Fibroblast of skin of abdomen (primary cell): ENCODE measurements around the gene KAT6B.

Source experiments
- DNase-seq: peaks from one replicate; pipeline ENCODE4 v3.0.0-alpha.2; 2013

The KAT6B gene

DNA sequence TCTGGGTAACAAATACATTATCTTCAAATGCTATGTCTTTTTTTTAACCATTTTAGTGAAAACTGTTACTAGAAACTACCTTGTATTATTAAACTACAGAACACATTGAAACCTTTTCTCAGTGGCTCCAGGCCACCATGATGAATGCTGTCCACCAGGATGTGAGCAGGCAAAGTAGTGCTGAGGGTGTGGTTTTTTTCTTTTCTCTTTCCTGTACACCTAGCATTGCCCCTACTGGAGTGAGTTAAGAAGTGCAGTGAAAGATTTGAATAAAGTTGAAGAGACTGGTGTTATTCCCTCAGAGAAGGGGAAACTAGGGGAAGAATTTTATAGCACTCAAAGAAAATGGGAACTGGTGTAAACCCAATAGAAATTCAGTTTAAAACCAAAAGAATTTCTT lies 165.0 kb downstream of the KAT6B start:
- DNase-seq: no peak

GRCh38 chr10:74992068-74992467 lies 165.7 kb downstream of the KAT6B start:
- DNase-seq: no peak

GRCh38 chr10:74993649-74994048 lies 167.2 kb downstream of the KAT6B start:
- DNase-seq: no peak

DNA sequence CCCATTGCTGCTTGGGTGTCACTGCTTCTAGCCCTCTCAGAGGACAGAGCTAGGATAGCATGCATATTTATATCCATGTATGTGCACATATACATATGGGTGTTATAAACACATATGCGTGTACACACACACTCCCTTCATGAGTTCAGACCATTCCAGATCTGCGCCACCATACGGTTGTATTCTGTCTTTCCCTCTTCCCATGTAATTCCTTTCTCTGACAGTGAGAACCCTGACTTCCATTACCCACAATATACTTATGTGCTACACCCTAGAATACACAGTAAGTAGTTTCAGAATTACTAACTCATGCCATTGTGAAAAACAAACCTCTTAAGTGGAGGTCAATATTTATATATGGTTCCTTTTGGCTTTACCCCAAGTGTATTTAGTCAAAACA lies 168.5 kb downstream of the KAT6B start:
- DNase-seq: no peak

- no peak for DNase-seq
Measured at GRCh38 chr10:74995806-74996205, 169.4 kb downstream of the KAT6B start.

GRCh38 chr10:74997163-74997562 lies 170.8 kb downstream of the KAT6B start:
- DNase-seq: no peak

- no peak for DNase-seq
Measured at GRCh38 chr10:75000748-75001321, 174.4 kb downstream of the KAT6B start.

DNA sequence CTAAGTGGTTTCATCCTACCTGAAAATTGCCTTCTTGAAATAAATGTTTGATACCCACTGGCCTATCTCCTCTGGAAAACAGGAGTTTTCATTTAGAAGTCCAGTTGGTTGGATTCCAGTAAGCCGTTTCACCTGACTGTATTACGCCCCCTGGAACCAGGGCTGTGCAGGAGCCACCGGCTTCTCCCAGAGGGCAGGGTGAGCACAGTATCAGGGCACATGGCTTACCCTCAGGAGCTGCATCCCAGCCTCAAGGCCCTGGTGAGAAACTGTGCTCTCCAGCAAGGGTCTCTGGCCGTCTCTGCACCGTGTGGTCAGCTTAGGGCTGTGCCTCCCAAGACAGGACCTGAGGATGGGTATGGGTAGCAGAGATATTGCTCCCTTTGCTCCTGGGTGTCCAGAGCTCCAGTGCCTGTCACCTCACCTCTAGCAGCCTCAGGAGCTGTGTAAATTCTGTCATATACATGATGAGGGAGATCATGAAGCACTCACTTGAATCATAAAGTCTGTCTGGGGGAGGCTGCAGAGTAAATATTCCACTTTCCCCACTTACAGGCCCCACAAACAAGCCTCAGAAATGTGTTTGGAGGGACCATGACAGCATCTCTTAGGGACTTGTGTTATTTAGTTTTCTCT lies 175.4 kb downstream of the KAT6B start:
- no peak for DNase-seq

GRCh38 chr10:75002351-75002725 lies 175.9 kb downstream of the KAT6B start:
- no peak for DNase-seq

GRCh38 chr10:75002967-75003594 lies 176.7 kb downstream of the KAT6B start:
- DNase-seq: no peak

DNA sequence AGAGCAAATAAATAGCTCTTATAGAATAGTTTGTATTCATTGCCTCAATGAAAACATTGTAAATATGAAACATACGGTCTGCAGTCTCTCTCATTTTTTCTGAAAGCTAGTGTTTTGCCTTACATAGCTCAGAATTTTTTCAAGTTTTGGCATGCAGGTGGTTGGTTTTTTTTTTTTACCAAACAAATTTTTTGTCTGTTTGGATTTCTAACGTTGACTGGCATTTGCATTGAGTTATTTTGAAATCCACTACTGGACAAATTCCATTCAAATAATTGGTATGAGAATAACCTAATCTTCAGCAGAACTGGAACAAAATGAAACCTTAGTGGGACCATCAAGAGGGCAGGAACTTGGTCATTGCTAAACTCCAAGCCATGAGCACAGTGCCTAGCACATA lies 177.5 kb downstream of the KAT6B start:
- no peak for DNase-seq

- no peak for DNase-seq
Measured at GRCh38 chr10:75007646-75008045, 181.2 kb downstream of the KAT6B start.

- DNase-seq: no peak
Measured at GRCh38 chr10:75008952-75009351, 182.6 kb downstream of the KAT6B start.

DNA sequence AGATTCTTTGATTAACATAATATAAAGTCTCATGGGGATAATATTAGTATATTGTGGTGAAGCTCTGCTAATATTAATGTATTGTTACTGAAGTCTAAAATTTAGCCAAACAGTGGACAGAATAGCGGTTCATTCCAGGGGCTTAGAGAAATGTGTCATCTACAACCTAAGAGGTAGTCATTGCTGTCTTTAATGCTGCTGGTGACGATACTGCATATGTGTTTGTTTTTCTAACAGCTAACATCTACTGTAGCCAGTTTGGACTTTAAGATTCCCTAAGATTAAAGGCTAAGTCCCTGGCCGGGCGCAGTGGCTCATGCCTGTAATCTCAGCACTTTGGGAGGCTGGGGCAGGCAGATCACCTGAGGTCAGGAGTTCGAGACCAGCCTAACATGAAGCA lies 183.0 kb downstream of the KAT6B start:
- no peak for DNase-seq

DNA sequence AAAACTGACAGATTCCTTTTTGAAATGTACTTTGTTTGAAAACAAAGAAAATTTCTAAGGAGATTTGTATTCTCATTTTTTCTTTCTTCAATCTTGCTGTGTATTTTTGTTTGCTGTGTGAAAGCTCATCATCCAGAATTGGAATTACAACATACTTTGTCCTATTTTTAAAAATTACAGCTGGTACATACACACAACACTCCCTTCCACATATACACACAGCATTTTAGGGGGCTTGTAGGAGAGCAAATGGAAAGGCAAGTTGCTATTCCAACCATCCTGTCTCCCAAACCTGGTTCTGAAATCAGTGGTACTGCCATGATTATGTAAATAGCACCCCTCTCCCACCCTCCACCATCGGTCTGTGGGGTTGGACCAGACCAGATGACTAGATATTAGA lies 184.0 kb downstream of the KAT6B start:
- DNase-seq: no peak

- DNase-seq: no peak
Measured at GRCh38 chr10:75011221-75011620, 184.8 kb downstream of the KAT6B start.

- no peak for DNase-seq
Measured at GRCh38 chr10:75012471-75012870, 186.1 kb downstream of the KAT6B start.

DNA sequence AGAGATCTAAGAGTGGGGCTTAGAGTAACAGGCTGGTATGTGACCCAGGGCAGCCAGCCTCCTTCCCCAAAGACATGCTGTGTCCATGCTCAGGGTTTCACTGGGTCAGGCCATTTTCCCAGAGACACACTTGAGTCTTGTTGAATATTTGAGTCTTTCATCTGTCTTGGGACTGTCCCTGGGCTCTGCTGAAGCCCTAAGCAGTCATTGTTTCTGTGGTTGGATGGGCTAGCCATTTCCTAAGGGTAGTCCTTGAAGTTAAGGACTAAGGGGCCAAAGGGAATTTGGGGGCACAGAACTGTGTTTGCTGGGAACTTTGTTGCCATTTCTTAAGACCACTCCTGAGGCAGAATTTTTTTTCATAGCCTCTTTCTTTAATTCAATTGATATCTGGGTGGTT lies 186.6 kb downstream of the KAT6B start:
- no peak for DNase-seq

DNA sequence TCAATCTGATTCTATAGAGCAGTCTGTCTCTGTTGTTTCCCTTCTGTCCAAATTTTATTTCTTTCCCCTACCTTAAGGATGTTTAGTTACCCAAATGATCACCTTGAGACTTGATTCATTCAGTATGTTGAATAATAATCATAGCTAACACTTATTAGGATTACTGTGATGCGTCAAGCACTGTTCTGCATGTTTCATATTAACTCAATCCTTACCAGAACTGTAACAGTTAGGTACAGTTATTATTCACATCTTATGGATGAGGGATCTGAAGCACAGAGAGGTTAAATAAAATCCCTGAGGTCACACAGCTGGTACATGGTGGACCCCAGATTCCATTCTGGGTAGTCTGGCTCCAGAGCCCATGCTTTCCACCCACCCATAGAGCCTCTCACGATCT lies 187.1 kb downstream of the KAT6B start:
- no peak for DNase-seq

- DNase-seq: no peak
Measured at GRCh38 chr10:75014516-75015230, 188.3 kb downstream of the KAT6B start.

DNA sequence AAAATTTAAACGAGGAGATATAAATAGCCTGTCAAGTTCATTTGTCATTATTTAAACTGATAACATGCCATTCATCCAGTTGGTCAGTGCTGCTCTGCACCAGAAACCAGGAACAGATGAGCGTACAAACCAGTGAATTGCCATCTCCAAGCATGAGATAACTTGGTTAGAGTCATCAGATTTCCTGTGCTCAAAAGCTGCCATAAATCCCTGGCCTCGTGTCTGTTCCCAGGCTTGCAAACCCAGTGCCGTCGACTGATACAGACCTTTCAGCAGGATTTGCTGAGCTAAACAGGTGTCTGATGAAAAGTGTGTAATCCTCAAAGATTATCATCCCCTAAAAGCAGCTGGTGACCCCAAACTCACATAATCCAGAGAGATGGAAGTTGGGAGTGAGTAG lies 189.0 kb downstream of the KAT6B start:
- no peak for DNase-seq

DNA sequence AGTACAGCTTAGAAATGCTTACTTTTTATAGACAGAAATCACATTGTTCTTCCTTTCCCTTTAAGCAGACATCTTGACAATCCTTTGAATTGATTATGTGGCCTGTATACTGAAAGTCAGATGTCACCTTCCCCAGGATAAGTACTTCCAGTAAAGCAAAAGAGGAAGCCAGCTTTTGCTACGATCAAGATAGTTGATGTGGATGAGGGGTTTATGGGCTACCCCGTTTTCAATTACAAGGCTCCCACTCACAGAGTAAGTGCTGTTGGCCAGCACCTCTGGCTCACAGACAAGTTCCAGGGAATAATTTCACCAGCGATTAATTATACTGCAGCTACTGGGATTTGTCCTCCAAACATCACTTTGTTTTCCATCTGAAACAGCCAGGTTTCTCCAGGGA lies 189.9 kb downstream of the KAT6B start:
- DNase-seq: no peak

GRCh38 chr10:75018251-75018650 lies 191.9 kb downstream of the KAT6B start:
- DNase-seq: no peak
